K562 (cell line): ENCODE data around the gene FAAP100. TPM values are rescaled to one million over a fixed set of nuclear protein-coding genes. Genes with fewer than 3 reads are reported as not detected.

Experiments used
- ARID4B ChIP-seq: sonication (generic); formaldehyde crosslinking; IDR thresholded peaks from 2 replicates; pipeline ENCODE4 v1.8.0; 2022; ENCODE audit warnings: mild to moderate bottlenecking, missing genetic modification reagents
- BRD9 ChIP-seq: fragments of 450-650 bp; IDR thresholded peaks from 2 replicates; pipeline ENCODE4 v1.6.1; 2018; ENCODE audit warnings: low read depth; ENCODE audit not compliant: partially characterized antibody
- CHD2 ChIP-seq: IDR thresholded peaks from 2 replicates; pipeline ENCODE4 v1.6.1; 2011; ENCODE audit warnings: low read depth, low read length
- CSDE1 ChIP-seq, 2 experiments: fragments of 450-650 bp; IDR thresholded peaks; 2 replicates each; pipeline ENCODE4 v1.6.1; 2016; ENCODE audit warnings: mild to moderate bottlenecking in 1 of 2
- FOXM1 ChIP-seq, 2 experiments: fragments of 450-650 bp in 1 of 2; sonication (generic) in 1 of 2; formaldehyde crosslinking in 1 of 2; IDR thresholded peaks; 2 replicates each; pipeline versions ENCODE4 v1.6.1 to v1.9.0; 2017 to 2022; ENCODE audit warnings: low read depth in 2 of 2, mild to moderate bottlenecking in 2 of 2, missing genetic modification reagents in 1 of 2, moderate library complexity in 1 of 2
- GATA2 ChIP-seq: sonication (generic); formaldehyde crosslinking; IDR thresholded peaks from 2 replicates; pipeline ENCODE4 v1.4.0; 2020; ENCODE audit warnings: mild to moderate bottlenecking, missing genetic modification reagents
- HDAC8 ChIP-seq: fragments of 450-650 bp; IDR thresholded peaks from 2 replicates; pipeline ENCODE4 v1.6.1; 2016; ENCODE audit warnings: mild to moderate bottlenecking, missing genetic modification characterization, moderate library complexity, missing compliant biosample characterization
- HNRNPH1 ChIP-seq: fragments of 200-400 bp; formaldehyde crosslinking; optimal IDR thresholded peaks from 2 replicates; pipeline ENCODE3; 2017; ENCODE audit warnings: low read depth, mild to moderate bottlenecking, low read length, moderate library complexity
- ILF3 ChIP-seq: fragments of 450-650 bp; IDR thresholded peaks from 2 replicates; pipeline ENCODE4 v1.6.1; 2018; ENCODE audit warnings: antibody characterized with exemption, mild to moderate bottlenecking, moderate library complexity, borderline replicate concordance
- MAFG ChIP-seq: fragments of 450-650 bp; conservative IDR thresholded peaks from 2 replicates; pipeline ENCODE4 v1.6.1; 2016; ENCODE audit warnings: missing genetic modification characterization, missing compliant biosample characterization
- MTA2 ChIP-seq: fragments of 450-650 bp; IDR thresholded peaks from 2 replicates; pipeline ENCODE4 v1.6.1; 2016; ENCODE audit warnings: low read depth
- NEUROD1 ChIP-seq: fragments of 150-350 bp; IDR thresholded peaks from 2 replicates; pipeline ENCODE4 v1.6.1; 2014; ENCODE audit warnings: borderline replicate concordance, low read length, low read depth; ENCODE audit not compliant: partially characterized antibody
- SREBF2 ChIP-seq: sonication (generic); formaldehyde crosslinking; IDR thresholded peaks from 2 replicates; pipeline ENCODE4 v1.4.0; 2020; ENCODE audit warnings: mild to moderate bottlenecking, missing genetic modification reagents
- TBL1XR1 ChIP-seq, 2 experiments: IDR thresholded peaks; 2 replicates each; pipeline ENCODE4 v1.6.1; 2012; ENCODE audit warnings: improper control_type of control experiment in 2 of 2, low read length in 2 of 2, mild to moderate bottlenecking in 1 of 2
- ZBTB33 ChIP-seq: sonication (generic); formaldehyde crosslinking; IDR thresholded peaks from 2 replicates; pipeline ENCODE4 v1.8.1; 2023; ENCODE audit warnings: mild to moderate bottlenecking, missing genetic modification reagents
- ZNF41 ChIP-seq: fragments of 250-450 bp; sonication (Bioruptor Pico); conservative IDR thresholded peaks from 2 replicates; pipeline ENCODE4 v1.4.0; 2020; ENCODE audit warnings: mild to moderate bottlenecking
- ZNF445 ChIP-seq: fragments of 250-450 bp; sonication (Bioruptor Pico); IDR thresholded peaks from 2 replicates; pipeline ENCODE4 v1.4.0; 2020; ENCODE audit warnings: low read depth, mild to moderate bottlenecking, moderate library complexity
- ZNF561 ChIP-seq: fragments of 450-650 bp; formaldehyde crosslinking; conservative IDR thresholded peaks from 2 replicates; pipeline ENCODE4 v1.4.0; 2020; ENCODE audit warnings: mild to moderate bottlenecking, moderate library complexity
- ZNF77 ChIP-seq: fragments of 250-450 bp; sonication (Bioruptor Pico); IDR thresholded peaks from 2 replicates; pipeline ENCODE4 v1.5.0; 2020
- polyA plus RNA-seq, 8 experiments: library from polyadenylated mRNA; depleted of rRNA in 4 of 8; stranded (reverse) in 5 of 8; unstranded in 3 of 8; fragments of >200 nt; fragmentation: Nextera tagmentation in 2 of 8; fragmentation: Illumina TruSeq in 1 of 8; extraction: Ambion mirVana in 2 of 8; extraction: Trizol in 1 of 8; gene quantifications; 2 replicates each; pipeline versions ENCODE4 v1.2.1 to v1.2.3, GENCODE V29; 2011 to 2014; ENCODE audit warnings: inconsistent platforms in 1 of 8, missing spikeins in 1 of 8
- total RNA-seq, 7 experiments: library from RNA; depleted of rRNA in 6 of 7; stranded (reverse); fragments of >200 nt in 6 of 7; fragmentation: Illumina TruSeq in 2 of 7; extraction: Trizol in 2 of 7; gene quantifications; 2 replicates each; pipeline versions ENCODE4 v1.2.1 to v1.2.3, GENCODE V29; 2011 to 2021; ENCODE audit warnings: low replicate concordance in 1 of 7

The FAAP100 gene
- total and polyA plus RNA-seq, 9 of the 15 experiments (the other 6 are each of a cell fraction or from before 2014, with no cell fraction given), result 0.31 to 51.2 (median 12.6) TPM

GRCh38 chr17:81519284-81520020 lies 32.7 kb downstream of the FAAP100 start (continued):
- TF ChIP-seq ZNF561 (CRISPR knock-in tag) (no peak), MAFG (tag) (no peak), BRD9 (no peak), ZNF77 (no peak), ZNF445 (no peak), GATA2 (CRISPR knock-in tag) (no peak), TBL1XR1 (IDR thresholded peaks at IDR 0.05; ENCODE audit: low read length in 2 of 2) (no peak), NEUROD1 (no peak), HNRNPH1 (no peak), CSDE1 (IDR thresholded peaks at IDR 0.05) (no peak), SREBF2 (CRISPR knock-in tag) (no peak), ARID4B (CRISPR knock-in tag) (peak; percentile 63; the same call in 1 of the 2 replicates), HDAC8 (tag) (no peak), CHD2 (peak; percentile 84), ILF3 (no peak), FOXM1 (IDR thresholded peaks at IDR 0.05; ENCODE audit: low read depth) (no peak), FOXM1 (CRISPR knock-in tag; IDR thresholded peaks at IDR 0.05; ENCODE audit: low read depth) (no peak), MTA2 (no peak), ZNF41 (no peak), ZBTB33 (CRISPR knock-in tag) (no peak; the same call in 1 of the 2 replicates)
